ENCODE measurements around the gene NSG2.

GRCh38 chr5:174065528-174066197 lies 20.2 kb downstream of the NSG2 start:
- TF ChIP-seq CTCF (conservative IDR thresholded peaks at IDR 0.05; ENCODE audit: low read depth, low read length) (no peak), USF2 (IDR thresholded peaks at IDR 0.05; ENCODE audit: low read depth, low read length) (no peak), MAFK (IDR thresholded peaks at IDR 0.05; ENCODE audit: low read depth, low read length) (no peak)
